ENCODE measurements around the gene NSFL1C. TPM values are rescaled to one million over a fixed set of nuclear protein-coding genes. Genes with fewer than 3 reads are reported as not detected.

NSFL1C gene
- total RNA-seq, 1 donor = 30.0 TPM

- DNase-seq (ENCODE audit: insufficient read length, low spot score, missing footprints) = peak; percentile 94
- H3K4me1 ChIP-seq (ENCODE audit: insufficient read depth, low read length) = peaks cover 37% of the 10 kb centered on the region
- peak within 1 kb of the TSS; percentile 82 for H3K27ac ChIP-seq (ENCODE audit: low read depth, low read length)
- peak within 1 kb of the TSS; percentile 98 for H2AFZ ChIP-seq (ENCODE audit: low read length)
- no peak for TF ChIP-seq CTCF (IDR thresholded peaks at IDR 0.05; ENCODE audit: extremely low read depth, low read depth, low read length)
- H4K20me1 ChIP-seq (ENCODE audit: insufficient read depth, low read length) = peaks cover 40% of the 10 kb centered on the region
- H3K27me3 ChIP-seq (ENCODE audit: insufficient read depth, low read length) = peaks cover 7% of the 10 kb centered on the region
- peaks cover 54% of the 10 kb centered on the region for H3K79me2 ChIP-seq (ENCODE audit: insufficient read depth, low read length)
- peaks cover 4% of the 10 kb centered on the region for H3K36me3 ChIP-seq (ENCODE audit: insufficient read depth, low read length)
- H3K4me2 ChIP-seq (ENCODE audit: insufficient read depth, low read length) = peak within 1 kb of the TSS; percentile 99
- H3K4me3 ChIP-seq (ENCODE audit: insufficient read depth, low read length) = peak within 1 kb of the TSS; percentile 91
- no peaks in the 10 kb centered on the region for H3K9me3 ChIP-seq (ENCODE audit: low read depth, low read length)
Measured at GRCh38 chr20:1392693-1393506, 73.7 kb downstream of the NSFL1C start, which contains the start of gene FKBP1A. TSS of gene FKBP1A (minus strand) at chr20:1393054. CDS start at chr20:1392998, 56 bp downstream.

- H3K9me3 ChIP-seq (ENCODE audit: low read depth, low read length) = no peaks in the 10 kb centered on the region
- H3K4me3 ChIP-seq (ENCODE audit: insufficient read depth, low read length) = peak overlapping the region; percentile 91
- H3K79me2 ChIP-seq (ENCODE audit: insufficient read depth, low read length) = peaks cover 59% of the 10 kb centered on the region
- peaks cover 4% of the 10 kb centered on the region for H3K36me3 ChIP-seq (ENCODE audit: insufficient read depth, low read length)
- peak overlapping the region; percentile 60 for H2AFZ ChIP-seq (ENCODE audit: low read length)
- H3K27me3 ChIP-seq (ENCODE audit: insufficient read depth, low read length) = peaks cover 7% of the 10 kb centered on the region
- TF ChIP-seq CTCF (IDR thresholded peaks at IDR 0.05; ENCODE audit: extremely low read depth, low read depth, low read length) = no peak
- H3K27ac ChIP-seq (ENCODE audit: low read depth, low read length) = peak overlapping the region; percentile 82
- H3K4me1 ChIP-seq (ENCODE audit: insufficient read depth, low read length) = peaks cover 37% of the 10 kb centered on the region
- peak overlapping the region; percentile 99 for H3K4me2 ChIP-seq (ENCODE audit: insufficient read depth, low read length)
- peaks cover 42% of the 10 kb centered on the region for H4K20me1 ChIP-seq (ENCODE audit: insufficient read depth, low read length)
- DNase-seq (ENCODE audit: insufficient read length, low spot score, missing footprints) = no peak
Measured at GRCh38 chr20:1392443-1392692, 74.3 kb downstream of the NSFL1C start.

Other genes with a start within 250 kb of the NSFL1C start
- gene RAD21L1, start 240.8 kb downstream of the NSFL1C start, total RNA-seq = not detected in 2 replicates
- 9.4 and 10.0 TPM in 2 replicates for gene SNPH, start 200.6 kb downstream of the NSFL1C start, total RNA-seq
- 2.2 and 3.2 TPM in 2 replicates for gene SDCBP2, start 137.7 kb downstream of the NSFL1C start, total RNA-seq
- 150 and 154 TPM in 2 replicates for gene FKBP1A, start 73.8 kb downstream of the NSFL1C start, total RNA-seq
- under 0.01 TPM in 1 of 2 replicates, not detected in the other for gene SIRPB2, start 24.6 kb upstream of the NSFL1C start, total RNA-seq
- gene SIRPD, start 90.9 kb upstream of the NSFL1C start, total RNA-seq = not detected in 2 replicates
- 0.72 and 1.2 TPM in 2 replicates for gene SIRPB1, start 153.2 kb upstream of the NSFL1C start, total RNA-seq
- not detected in 2 replicates for gene SIRPG, start 190.9 kb upstream of the NSFL1C start, total RNA-seq

Measured in osteoblast (primary cell).